Measurements from ENCODE around the gene FGFRL1.

The FGFRL1 gene

DNA sequence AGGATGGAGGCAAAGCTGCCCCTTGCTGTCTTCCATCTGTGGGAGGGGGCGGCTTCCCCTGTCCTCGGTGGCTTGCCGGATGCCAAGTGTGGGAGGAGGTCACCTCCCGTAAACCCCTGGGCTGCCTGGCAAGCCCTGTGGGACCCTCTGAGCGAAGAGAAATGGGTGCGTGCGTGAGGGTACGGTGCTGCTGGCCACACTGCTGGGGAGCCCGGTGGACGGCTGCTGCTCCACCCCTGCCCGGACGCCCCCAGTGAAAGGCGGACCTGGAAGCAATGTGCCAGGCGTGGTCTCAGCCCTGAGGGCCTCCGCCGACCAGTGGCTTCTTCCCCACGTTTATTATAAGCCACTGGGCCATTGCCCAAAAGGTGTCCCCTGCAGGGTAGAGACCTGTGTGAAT, 29.1 kb upstream of the FGFRL1 start:
- H3K27ac ChIP-seq = no peak overlapping the region
- TF ChIP-seq ZFX (IDR thresholded peaks at IDR 0.05; ENCODE audit: borderline replicate concordance) = no peak
- TF ChIP-seq, protein P1, sequence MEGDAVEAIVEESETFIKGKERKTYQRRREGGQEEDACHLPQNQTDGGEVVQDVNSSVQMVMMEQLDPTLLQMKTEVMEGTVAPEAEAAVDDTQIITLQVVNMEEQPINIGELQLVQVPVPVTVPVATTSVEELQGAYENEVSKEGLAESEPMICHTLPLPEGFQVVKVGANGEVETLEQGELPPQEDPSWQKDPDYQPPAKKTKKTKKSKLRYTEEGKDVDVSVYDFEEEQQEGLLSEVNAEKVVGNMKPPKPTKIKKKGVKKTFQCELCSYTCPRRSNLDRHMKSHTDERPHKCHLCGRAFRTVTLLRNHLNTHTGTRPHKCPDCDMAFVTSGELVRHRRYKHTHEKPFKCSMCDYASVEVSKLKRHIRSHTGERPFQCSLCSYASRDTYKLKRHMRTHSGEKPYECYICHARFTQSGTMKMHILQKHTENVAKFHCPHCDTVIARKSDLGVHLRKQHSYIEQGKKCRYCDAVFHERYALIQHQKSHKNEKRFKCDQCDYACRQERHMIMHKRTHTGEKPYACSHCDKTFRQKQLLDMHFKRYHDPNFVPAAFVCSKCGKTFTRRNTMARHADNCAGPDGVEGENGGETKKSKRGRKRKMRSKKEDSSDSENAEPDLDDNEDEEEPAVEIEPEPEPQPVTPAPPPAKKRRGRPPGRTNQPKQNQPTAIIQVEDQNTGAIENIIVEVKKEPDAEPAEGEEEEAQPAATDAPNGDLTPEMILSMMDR (IDR thresholded peaks at IDR 0.05) = no peak

DNA sequence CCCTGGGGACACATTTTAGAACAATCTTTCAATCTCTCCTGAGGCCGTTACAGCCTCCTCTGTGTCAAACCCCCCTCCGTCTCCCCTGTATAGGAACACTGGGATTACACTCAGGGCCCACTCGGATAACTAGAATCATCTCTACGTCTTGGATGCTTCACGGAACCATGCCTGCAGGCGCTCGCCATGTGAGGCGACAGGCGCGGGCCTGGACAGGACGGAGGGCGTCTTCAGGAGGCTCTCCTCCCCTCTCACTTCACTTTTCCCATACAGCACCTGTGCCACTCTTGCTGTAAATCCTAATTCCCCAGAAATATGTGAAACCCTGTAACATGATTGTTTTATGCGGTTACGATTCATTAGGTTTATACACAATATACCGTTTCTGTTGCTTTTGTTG, 28.6 kb upstream of the FGFRL1 start:
- no peak overlapping the region for H3K27ac ChIP-seq
- no peak for TF ChIP-seq ZFX (IDR thresholded peaks at IDR 0.05; ENCODE audit: borderline replicate concordance)
- TF ChIP-seq, protein P1 (IDR thresholded peaks at IDR 0.05) = no peak

DNA sequence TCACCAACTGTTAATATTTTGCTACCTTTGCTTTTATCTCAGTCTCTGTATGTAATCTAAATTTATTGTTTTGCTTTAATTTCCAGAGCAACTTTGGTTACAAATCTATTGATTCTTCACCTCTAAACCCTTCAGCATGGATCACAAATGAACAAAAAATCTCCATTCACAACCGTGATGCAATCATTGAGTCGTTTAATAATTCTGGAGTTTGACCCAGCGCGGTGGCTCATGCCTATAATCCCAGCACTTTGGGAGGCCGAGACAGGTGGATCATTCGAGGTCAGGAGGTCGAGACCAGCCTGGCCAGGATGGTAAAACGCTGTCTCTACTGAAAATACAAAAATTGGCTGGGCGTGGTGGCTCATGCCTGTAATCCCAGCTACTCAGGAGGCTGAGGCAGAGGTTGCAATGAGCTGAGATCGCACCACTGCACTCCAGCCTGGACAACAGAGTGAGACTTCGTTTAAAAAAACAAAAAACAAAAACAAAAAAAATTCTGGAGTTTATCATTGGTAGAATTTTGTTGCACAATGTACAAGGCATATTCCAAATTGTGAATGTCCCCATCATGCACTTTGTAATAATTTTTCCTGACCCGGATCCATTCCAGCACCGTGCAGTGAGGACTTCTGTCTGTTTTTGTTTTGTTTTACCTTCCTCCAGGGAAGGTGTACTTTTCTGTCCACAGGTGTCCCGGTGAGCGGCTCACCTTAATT, 26.9 kb upstream of the FGFRL1 start:
- H3K27ac ChIP-seq = no peak overlapping the region
- no peak for TF ChIP-seq ZFX (IDR thresholded peaks at IDR 0.05; ENCODE audit: borderline replicate concordance)
- TF ChIP-seq, protein P1 (IDR thresholded peaks at IDR 0.05) = no peak

DNA sequence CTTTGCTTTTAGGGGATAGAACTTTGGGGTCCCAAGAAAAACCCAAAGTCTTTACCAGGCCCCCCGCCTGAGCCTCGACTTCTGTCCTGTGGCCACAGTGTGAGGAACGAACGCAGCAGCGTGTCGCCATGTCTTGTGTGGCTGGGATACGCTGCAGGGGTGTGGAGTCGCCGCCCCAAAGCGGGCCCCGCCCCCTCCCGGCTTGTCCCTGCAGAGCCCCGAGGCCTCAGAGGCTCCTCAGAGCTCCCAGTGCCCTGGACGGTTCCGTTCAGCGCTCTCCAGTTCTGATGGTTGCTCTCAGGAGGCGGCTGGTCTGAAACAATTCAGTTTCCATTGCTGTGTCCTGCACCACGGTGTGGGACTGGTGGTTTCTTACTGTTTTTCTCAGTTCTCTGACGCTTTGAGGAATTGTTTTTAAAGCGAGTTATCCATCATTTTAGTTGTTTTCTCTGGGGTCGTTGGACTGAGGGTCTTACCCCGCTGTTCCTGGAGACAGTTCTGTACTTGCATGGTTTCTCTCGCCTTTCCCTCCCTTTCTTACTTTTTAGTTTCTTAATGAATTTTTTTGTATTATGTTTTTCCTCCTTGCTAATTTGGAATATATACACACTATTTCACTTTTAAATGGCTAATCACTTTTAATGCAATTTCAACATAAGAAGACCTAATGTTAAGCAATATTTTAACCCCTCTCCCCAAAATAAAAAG, 26.1 kb upstream of the FGFRL1 start:
- TF ChIP-seq ZFX (IDR thresholded peaks at IDR 0.05; ENCODE audit: borderline replicate concordance) = no peak
- TF ChIP-seq, protein P1 (IDR thresholded peaks at IDR 0.05) = no peak
- H3K27ac ChIP-seq = no peak overlapping the region

DNA sequence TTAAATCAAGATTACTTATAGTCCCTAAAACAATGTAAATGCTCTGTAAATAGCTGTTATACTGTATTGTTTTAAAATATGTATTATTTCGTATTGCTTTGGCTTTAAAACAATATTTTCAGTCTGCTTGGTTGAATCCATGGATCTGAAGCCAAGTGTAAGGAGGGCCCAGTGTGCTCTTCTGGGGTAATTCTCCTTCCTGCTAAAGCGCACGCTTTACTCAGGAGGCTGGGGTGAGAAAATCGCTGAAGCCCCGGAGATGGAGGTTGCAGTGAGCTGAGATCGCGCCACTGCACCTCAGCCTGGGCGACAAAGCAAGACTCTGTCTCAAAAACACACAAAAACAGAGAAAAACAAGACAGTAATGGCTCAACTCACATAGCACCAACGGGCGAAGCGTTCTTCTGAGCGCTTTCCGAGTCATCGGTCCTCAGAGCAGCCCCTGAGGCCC, 25.0 kb upstream of the FGFRL1 start:
- no peak for TF ChIP-seq ZFX (IDR thresholded peaks at IDR 0.05; ENCODE audit: borderline replicate concordance)
- TF ChIP-seq, protein P1 (IDR thresholded peaks at IDR 0.05) = no peak

DNA sequence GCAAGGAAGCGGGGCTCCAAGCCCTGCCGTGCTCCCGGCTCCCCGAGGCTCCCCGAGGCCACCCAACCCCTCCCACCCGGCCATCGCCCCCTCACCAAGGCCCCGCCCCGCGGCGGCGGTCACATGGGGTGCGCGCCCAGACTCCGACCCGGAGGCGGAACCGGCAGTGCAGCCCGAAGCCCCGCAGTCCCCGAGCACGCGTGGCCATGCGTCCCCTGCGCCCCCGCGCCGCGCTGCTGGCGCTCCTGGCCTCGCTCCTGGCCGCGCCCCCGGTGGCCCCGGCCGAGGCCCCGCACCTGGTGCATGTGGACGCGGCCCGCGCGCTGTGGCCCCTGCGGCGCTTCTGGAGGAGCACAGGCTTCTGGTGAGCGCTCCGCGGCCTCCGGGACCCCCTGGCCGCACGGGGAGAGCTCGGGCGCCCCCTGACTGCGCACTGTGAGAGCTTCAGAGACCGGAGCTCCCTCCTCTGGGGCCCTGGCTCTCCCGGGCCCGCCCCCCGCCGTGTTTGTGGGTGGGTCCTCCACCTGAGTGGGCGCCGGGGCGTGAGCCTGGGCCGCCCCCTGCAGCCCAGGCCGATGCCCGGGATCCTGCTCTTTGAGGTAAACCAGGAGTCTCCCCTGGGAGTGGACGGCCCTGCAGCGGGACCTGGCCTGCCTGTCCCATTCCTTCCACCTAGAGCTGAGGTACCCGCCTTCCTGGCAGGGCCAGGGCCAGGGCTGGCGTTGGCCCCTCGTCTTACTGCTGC, 24.4 kb upstream of the FGFRL1 start, which contains the start of gene IDUA:
TSS of gene IDUA (plus strand) at position 166 of the 745 bp plus-strand sequence. CDS start at position 207, 41 bp downstream.
- H3K27ac ChIP-seq = peak within 1 kb of the TSS; percentile 67
- no peak for TF ChIP-seq ZFX (IDR thresholded peaks at IDR 0.05; ENCODE audit: borderline replicate concordance)
- TF ChIP-seq, protein P1 (IDR thresholded peaks at IDR 0.05) = peak; percentile 66

More for the DNA sequence above, 25.0 kb upstream of the FGFRL1 start:
- peak overlapping the region; percentile 67 for H3K27ac ChIP-seq
